Pulmonary artery endothelial cell (primary cell): Measurements from ENCODE around the gene DDX4. TPM values are rescaled to one million over a fixed set of nuclear protein-coding genes. Genes with fewer than 3 reads are reported as not detected.

Experiments used
- DNase-seq: peaks from one replicate; pipeline ENCODE4 v3.0.0-alpha.2; 2011; ENCODE audit warnings: low read depth, low spot score
- total RNA-seq: library from RNA; depleted of rRNA; stranded (reverse); fragments of >200 nt; gene quantifications from 2 replicates; pipeline ENCODE4 v1.2.3, GENCODE V29; 2014

The DDX4 gene
- total RNA-seq, 1 donor from 2014 or later, result not detected

GRCh38 chr5:55864606-55865541 lies 127.0 kb downstream of the DDX4 start:
- DNase-seq, result no peak

DNA sequence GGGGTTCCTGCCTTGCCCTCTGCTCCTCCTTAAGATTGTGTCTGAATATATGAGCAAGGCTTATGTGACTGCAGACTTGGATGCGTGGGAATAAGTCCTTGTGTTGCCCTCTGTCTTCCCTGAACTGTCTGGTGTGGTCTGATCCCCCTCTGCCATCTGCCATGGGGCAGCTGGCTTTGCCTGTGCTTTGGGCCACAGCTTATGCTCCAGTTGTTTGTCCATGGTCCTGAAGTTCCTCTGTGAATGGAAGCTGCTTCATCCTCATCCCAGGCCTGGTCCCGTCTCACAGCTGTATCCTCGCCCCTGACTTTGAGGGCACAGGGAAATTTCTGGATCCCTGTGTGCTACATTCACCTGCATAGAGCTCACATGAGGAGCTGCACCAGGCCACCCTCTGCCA lies 128.0 kb downstream of the DDX4 start:
- DNase-seq, result no peak

GRCh38 chr5:55866485-55866884 lies 128.6 kb downstream of the DDX4 start:
- DNase-seq, result no peak

Other genes starting within 250 kb of the DDX4 start
- 13.9 and 20.7 TPM in 2 replicates for gene PLPP1, start 203.1 kb upstream of the DDX4 start, total RNA-seq
- gene SLC38A9, start 25.7 kb upstream of the DDX4 start, total RNA-seq, result 32.8 and 40.2 TPM in 2 replicates
- 0.21 and 0.73 TPM in 2 replicates for gene IL31RA, start 113.3 kb downstream of the DDX4 start, total RNA-seq